Embryonic facial prominence (tissue), 1 donor: ENCODE data around the gene LPP.

ENCODE experiments used
- DNase-seq: peaks from one replicate; pipeline ENCODE4 v3.0.0-alpha.2; 2016; ENCODE audit errors: extremely low spot score

The LPP gene

DNA sequence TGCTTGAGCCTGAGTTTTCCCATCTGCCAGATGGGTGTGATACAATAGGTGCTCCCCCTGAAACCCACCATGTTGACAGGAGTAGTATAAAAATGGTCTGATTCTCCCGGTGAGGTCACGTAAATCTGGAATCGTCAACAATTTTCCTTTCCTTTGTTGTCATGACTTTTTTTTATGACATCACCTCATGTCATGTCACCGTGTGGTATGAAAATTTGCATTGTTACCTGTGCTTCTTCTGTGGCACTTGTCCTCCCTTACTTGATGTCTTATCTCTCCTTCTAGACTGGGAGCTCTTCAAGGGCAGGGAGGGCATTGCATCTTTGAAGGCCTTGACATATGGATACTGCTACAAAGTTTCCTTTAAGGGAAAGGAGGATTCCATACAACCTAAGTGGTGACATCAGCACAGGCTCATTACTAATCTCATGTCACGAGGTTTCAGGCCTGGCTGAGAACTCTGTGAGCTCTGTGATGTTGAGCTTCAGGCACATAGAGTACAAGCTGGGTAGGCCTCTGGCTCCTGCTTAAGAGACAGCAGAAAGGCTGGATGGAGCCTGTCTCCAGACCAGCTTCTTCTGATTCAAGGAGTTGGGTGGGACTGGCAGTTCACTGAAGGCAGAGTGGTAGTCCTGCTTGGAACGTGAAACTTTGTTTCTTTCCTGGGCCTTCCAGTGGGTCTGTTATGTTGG, 66.3 kb downstream of the LPP start:
- no peak for DNase-seq

DNA sequence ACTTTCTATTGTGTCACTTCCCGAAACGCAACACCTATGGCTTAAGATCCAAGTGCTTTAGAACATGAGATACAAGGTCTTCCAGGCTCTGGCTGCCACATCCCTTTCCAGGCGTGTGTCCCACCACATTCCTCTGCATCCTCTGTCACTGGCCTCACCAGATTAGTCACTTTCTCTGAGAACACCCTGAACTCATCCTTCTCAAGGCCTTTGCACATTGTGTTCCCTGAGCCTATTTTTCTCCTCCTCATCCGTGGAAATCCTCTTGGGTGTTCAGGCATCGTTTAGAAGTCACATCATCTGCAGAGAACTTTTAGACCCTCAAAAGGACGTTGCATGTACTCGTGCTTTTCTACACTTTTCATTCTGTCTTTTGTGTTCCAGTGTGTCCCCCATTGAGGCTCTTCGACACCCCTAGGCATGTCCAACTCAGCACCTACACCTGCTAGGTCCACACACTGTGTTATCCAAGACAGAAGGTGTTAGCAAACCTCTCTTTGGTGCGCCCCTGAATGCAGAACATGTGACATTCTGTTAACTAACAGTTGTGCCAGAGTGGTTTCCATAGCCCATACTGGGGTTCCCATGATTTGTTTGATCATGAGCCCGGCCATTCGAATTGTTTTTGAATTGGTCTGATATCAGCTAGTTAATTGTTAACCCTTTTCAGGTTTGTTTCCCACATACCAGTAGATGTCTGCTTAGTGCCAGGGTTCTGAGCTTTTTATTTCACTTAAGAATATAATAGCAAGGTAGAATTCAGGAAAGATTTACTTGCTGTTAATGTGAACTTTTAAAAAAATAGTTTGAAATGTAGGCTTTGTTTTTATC, 67.2 kb downstream of the LPP start:
- no peak for DNase-seq

DNA sequence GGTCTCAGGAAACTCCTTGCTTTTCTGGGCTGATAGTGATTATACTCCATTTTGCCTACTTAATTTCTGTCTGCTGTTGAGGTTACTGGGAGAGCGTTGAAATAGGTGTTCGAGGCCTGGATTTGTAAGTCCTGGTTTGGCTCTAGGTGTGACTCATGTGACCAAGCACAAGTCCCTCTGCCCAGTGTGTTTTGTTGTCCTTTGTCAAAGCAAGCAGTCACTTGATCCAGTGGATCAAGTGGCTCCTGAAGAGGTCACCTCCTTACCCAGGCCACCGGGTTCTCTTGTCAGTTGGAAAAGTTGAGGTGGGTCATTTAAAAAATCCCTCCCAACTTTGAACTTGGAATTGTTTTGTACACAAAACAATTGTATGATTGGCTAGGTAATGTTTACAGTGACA, 70.0 kb downstream of the LPP start:
- DNase-seq = no peak

DNA sequence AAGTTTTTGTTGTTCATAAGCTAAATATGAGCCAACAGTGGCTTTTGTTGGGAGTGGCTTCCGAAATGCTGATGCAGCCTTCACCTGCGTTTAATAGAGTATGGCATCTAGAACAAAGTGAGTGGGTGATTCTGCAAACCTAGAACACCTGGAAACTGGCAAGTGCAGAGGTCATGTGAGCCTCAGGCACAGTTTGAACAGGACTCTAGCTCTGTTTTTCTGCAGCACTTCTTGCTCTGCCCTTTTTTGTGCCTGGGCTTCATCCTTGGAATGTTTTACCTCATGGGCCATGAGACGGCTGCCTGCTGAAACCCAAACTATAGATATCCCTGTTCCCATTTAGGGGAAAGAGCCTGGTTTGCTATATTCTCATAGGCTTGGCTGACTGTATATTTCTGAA, 73.5 kb downstream of the LPP start:
- DNase-seq = no peak

DNA sequence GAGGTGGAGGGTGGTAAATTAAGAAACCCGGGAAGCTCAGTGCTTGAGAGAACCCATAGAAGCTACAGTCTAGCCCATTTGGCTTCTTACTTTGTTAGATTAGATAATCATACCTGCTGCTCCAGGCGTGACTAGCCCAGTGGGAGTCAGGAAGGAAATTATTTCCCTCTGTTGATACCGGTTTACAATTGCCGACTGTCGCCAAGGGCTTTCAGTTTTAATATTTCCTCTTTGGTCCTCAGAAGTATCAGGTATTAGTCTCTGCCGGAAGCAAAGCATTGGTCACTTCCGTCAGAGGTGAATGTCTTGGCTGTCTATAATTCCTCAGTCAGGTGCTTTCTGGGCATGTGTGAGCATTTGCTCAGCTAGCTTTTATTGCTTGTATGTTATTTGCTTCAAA, 75.2 kb downstream of the LPP start:
- no peak for DNase-seq

DNA sequence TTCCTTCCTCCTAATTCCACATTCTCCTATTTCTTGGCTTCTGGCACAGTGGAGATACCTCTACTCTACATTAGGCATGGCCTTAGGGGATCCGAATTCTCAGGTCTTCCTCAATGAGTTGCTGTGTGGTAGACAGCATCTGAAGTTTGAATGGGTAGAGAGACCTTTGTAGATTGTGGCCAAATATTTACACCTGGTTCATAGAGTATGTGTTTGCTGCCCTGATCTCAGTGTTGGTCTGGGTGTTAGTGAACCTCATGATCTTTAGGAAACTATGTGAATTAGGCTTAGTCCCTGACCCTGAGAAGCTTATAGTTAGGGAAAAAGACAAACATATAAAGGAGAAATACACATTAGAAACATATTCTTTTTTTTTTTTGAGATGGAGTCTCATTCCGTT, 75.8 kb downstream of the LPP start:
- DNase-seq = no peak

DNA sequence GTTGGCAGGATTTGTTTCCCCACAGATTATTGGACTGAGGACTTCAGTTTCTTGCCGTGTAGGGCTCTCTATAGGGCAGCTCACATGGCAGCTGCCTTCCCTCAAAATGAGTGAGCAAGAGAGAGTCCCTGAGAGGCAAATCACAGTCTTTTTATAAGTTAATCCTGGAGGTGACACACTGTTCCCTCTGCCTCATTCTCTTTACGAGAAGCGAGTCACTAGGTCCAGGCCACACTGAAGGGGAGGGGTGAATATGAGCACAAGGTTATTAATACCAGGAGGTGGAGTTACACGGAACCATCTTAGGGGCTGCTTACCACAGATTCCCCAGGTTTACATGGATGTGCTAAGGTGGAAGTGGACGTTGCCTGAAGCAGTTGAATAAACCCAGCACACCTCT, 77.0 kb downstream of the LPP start:
- no peak for DNase-seq

DNA sequence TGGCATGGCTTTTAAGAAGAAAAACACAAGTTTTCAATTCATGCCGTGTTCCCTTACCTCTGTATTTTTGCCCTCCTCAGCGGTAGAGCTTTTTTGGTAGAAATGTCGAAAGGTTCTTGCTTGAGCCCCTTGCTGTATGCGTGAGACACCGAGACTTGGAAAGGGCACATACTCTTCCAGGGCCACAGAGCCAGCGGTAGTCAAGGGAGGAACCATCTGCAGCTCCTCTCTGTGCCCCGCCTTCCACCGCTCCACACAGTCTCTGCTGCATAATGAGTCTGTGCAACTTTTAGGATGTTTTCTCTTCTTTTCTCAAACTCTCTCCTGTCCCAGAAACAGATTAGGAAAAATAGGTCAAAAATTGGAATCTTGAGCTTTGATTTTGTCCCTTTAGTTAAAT, 77.5 kb downstream of the LPP start:
- DNase-seq = no peak

DNA sequence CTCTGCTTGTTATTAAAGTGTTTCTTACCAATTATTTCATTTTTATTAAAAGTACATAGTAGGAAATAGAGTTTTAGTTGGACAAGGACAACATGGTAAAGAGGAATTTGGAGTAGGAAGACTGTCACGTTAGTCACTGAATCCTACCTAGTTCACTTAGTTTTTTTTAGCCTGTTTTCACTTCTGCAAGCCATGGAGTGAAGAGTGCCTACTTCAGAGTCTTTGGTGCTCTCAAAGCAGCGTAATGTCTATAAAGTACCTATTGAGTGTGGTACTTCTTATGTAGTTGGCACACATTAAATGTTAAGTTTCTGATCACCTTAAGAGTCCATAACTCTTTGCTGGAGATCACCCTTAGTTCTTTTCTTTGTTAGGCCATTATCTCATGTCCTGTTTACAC, 78.7 kb downstream of the LPP start:
- DNase-seq = no peak

DNA sequence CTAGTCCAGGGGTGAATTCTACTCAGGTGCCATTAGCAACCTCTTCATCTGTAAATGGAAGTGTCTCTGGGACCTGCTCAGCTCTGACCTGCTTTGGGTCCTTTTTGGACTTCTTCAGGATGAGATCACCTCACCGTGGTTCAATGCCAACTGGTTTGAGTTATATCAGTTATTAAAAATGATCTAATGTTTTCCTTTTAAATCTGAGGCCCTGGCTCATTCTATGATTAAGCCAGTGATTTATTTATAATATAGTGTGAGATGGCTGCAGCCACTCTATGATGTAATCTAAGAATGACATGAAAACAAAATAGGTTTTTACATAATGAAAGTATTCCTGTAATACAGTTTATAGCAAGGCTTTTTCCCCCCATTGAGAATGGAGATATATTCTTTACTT, 79.4 kb downstream of the LPP start:
- no peak for DNase-seq

DNA sequence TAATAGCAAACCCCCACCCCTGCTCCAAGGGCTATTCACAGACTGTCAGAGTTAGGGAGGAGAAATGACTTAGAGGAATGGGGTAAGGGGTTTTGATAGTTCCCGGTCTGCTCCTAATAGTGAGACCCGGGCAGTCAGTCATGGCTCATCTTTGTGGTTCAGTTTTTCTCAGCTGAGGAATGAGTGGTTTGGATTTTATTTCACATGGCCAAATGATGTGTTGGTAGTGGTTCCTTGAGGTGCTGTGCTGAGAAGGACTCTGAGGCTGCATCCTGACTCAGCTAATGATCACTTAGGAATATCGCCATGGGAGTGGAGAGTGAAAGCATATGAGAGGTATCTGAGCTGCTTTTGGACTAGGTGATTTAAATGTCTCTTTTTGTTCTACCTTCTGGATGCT, 80.2 kb downstream of the LPP start:
- no peak for DNase-seq

DNA sequence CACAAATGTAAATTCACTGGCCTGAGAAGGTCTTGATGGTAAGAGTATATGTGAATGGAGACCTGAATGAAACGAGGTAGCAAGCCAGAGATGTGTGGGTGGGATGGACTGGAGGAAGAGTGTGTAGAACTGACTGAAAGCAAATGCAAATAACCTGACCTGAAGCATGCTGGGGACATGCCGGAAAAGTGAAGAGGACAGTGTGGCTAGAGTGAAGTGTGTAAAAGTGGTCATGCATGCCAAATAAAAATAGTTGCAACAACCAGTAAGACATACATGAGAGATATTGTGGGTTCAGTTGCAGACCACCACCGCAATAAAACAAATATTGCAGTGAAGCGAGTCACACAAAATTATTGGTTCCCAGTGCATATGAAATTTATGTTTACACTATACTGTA, 82.3 kb downstream of the LPP start:
- DNase-seq = no peak

DNA sequence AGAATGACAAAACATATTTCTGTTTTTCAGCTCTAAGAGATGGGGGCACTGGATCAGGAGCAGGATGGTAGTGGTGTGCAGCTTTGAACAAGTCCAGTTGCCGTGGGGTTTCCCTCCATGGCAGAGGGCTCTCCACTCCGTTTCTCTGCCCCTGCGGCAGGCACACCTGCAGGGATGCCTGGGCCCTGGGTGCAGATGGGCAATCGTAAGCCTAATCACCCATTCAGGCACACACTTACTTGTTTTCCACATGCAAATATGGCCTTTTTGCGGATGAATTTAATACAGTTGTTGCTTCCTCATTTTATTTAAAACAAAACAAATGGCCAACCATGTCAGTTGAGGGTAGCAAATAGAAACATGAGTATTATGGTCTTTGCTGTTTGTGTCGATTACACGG, 85.1 kb downstream of the LPP start:
- DNase-seq = no peak

DNA sequence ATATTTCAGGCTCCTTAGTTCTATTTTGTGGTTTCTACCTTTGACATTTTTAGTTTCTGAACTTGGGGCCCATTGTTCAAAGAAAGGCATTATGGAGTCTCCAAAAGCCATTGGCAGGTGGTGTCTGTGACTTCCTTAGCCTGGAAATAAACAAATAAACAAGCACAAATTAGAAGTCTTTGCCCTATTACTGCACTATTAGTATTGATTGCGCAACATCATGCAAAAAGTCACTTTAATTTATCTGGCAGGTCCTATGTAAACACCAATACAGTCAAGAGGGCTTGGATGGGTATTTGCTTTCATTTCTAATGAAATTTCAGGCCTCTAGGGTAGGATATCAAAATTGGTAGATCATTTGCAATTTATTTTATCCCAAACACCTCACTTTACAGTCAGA, 85.6 kb downstream of the LPP start:
- DNase-seq = no peak

DNA sequence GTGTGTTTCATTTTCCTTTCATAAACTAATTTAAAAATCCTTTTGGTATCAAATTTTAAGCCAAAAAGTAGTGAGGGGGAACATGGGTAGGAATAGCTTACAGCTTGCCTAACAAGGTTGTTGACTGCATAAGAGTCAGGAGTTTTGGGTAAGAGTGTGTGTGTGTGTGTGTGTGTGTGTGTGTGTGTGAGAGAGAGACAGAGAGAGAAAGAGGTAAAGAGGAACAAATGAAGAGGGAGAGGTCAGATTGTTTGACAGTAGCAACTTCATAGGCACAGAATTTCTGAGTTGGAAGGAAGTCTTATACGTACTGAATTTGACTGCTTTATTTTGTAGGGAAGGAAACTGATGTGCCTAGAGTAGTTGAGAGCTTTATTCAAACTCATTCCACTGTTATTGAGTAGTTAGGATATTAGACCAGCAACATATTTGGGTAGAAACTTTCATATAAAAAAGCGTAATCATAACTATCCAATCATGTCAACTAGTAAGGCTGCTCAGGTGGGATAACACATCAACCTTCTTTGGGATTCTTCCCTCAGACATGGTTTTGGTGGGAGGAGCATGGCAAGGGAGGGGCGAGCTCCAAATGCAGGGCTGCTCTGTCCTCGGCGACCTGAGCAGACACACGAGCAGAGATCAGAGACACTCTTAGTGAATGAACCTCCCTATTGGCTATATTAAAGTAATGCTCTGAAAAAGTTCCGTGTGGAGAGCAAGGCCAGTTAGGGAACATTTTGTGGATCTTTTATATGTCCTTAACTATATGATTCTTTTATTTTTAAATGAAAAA, 86.4 kb downstream of the LPP start:
- no peak for DNase-seq

DNA sequence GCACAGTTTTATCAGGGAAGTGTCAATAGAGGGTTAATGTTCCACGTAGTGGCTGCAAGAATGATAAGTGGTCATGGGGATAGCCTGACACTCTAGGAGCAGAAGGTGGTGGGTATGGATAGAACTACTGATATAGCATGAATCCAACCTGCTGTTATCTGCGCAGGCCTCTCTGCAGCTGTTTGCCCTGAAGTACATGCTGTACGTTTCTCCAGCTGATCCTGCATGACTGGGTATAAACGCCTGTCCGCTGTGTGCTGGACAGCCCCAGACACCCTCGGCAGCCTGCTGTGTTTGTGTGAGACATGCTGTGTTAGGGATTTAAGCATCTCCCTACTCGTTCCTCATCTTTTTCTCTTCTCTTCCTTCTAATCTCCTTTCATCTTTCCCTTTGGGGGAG, 87.1 kb downstream of the LPP start:
- DNase-seq = no peak

DNA sequence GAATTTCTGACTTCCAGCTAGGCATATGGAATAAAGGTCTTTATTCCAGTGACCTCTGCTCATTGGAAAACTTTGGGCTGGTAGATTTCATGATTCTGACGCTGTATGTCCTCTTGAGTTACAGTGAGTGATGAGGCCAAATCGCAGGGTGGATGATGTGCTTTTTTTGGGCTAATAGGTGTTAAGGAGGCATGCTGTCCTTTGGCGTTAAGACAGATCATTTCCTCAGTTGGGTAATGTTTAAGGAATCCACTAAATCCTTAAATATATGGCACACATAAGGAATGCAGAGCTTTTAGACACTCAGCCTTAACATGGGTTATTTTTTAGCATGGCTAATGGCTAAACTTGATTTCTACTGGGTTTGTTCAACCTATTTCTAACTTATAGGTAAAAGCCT, 87.9 kb downstream of the LPP start:
- no peak for DNase-seq

DNA sequence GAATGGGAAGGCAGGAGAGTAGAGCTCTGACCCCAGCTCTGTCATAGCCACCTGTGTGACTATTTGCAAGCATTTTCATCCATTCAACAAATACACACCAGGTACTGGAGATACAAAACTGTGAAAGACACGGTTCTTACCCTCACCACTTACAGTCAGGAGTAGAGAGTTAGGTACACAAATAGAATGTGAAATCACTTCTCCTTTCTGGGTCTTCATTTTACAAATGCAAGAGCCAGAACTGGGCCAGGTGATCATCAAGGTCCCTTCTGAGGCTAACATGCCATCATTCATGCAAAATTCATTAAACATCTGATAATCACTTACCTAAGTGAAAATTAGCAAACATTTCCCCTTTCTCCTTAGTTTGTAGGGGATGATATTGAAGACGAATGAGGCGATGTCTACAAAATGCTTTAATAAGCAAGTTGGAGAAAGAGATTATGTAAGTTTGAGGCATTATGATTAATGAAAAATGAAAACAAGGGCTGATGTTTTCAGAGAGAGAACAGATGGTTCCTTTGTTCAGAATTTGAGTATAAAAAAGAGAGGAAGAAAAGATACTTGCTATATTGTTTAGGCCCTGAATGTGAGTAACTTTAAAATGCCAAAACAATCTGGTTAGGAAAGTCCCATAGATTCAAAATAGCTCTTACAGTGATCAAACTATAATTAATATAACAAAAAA, 88.6 kb downstream of the LPP start:
- no peak for DNase-seq

DNA sequence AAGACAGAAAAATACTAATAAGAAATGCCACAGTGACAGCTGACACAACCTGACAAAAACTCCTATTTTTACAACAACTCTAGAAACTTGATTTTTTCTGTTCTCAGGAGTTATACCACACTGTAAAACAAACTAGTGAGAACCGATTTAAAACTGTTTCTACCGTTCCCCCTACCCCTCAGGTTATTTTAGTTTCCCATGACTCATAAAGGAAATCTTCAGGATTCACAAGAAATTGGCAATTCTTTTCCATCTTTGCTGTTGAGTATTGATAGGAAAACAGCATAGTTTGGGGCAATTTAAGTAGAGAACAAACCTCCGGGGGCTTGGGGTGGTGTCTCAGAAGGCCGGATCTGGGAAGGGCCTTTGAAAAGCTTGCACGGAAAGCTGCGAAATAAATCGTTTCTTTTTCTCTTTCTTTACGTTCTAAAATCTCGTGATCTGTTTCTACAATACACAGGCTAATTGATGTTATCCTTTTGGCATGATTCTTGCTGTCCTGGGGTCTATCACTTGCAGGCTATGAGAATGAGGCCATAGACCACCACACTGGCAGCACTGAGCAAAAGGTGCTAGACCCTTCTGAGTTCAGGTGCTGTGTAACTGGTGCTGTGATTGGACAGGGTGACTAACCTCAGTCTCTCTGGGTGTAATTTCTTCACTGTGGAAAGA, 89.3 kb downstream of the LPP start:
- no peak for DNase-seq

DNA sequence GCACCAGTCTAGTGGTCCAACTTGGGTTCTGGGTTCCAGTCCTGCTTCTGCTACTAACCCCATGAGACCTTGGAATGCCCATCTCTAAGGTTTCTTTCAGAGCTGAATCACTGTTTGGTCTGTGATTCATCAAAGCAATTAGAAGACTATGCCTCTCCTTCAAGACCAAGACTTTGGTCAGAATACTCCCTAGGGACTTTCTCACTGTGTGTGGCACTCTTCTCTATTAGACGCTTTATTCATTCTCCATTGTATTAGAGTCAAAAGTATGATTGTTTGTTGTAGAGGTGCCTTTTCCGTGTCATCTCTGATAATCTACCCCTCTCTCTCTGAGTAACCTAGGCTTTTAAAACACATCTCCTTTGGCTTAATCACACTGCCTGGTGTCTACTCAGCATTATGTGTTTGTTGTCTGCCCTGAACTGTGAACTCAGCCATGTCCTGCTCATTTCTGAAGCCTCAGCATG, 90.5 kb downstream of the LPP start:
- DNase-seq = no peak

DNA sequence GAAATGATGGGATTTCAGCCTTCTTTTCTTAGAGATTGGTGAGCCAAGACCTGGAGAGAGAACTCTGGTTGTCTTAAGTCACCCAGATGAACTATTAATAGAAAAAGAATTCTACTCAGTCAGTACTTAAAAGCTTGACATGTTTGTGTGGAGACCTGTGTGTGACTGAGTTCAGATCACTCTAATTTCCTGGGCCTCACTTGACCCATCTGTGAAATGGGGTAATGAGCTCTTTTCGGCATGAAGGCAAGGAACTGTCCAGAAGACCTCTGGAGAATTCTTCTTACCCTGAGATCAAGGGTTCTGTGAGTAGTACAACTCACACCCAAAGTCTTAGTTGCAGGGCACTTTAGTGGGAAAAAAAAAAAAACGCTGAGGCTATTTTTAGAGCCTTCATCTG, 92.9 kb downstream of the LPP start:
- no peak for DNase-seq
